ENCODE measurements around the gene HTT-AS.

Gene HTT-AS

GRCh38 chr4:3025881-3026280 lies 48.5 kb downstream of the HTT-AS start:
- DNase-seq: no peak

GRCh38 chr4:3022651-3023050 lies 51.7 kb downstream of the HTT-AS start:
- DNase-seq: no peak

- DNase-seq: no peak
Measured at GRCh38 chr4:3022112-3022511, 52.2 kb downstream of the HTT-AS start.

- no peak for DNase-seq
Measured at GRCh38 chr4:3021627-3022026, 52.7 kb downstream of the HTT-AS start.

GRCh38 chr4:3021127-3021526 lies 53.2 kb downstream of the HTT-AS start:
- DNase-seq: no peak

- DNase-seq: no peak
Measured at GRCh38 chr4:3019145-3019846, 55.0 kb downstream of the HTT-AS start.

GRCh38 chr4:3017504-3017903 lies 56.8 kb downstream of the HTT-AS start:
- no peak for DNase-seq

- no peak for DNase-seq
Measured at GRCh38 chr4:3016961-3017360, 57.4 kb downstream of the HTT-AS start.

- DNase-seq: no peak
Measured at GRCh38 chr4:3013839-3014350, 60.4 kb downstream of the HTT-AS start.

Data from NCI-H446 (cell line).